Measurements from ENCODE around the gene GOLGA8Q.
"Not testable (repeated sequence)": the region's sequence is repeated elsewhere in the genome, so short reads cannot be mapped to it uniquely, and the experiment has no call there.

The GOLGA8Q gene

GRCh38 chr15:30551750-30552149 lies at the start of gene GOLGA8Q:
TSS of gene GOLGA8Q (plus strand) at chr15:30552050. CDS start at chr15:30552078, 28 bp downstream.
- not testable (repeated sequence) for DNase-seq (ENCODE audit: low read depth, low spot score)

- not testable (repeated sequence) for DNase-seq (ENCODE audit: low read depth, low spot score)
Measured at GRCh38 chr15:30502904-30503781, 48.7 kb upstream of the GOLGA8Q start.

- not testable (repeated sequence) for DNase-seq (ENCODE audit: low read depth, low spot score)
Measured at GRCh38 chr15:30504162-30504843, 47.5 kb upstream of the GOLGA8Q start.

GRCh38 chr15:30514545-30514944 lies 37.3 kb upstream of the GOLGA8Q start:
- not testable (repeated sequence) for DNase-seq (ENCODE audit: low read depth, low spot score)

- not testable (repeated sequence) for DNase-seq (ENCODE audit: low read depth, low spot score)
Measured at GRCh38 chr15:30523453-30524243, 28.2 kb upstream of the GOLGA8Q start.

GRCh38 chr15:30525912-30526311 lies 25.9 kb upstream of the GOLGA8Q start:
- not testable (repeated sequence) for DNase-seq (ENCODE audit: low read depth, low spot score)

GRCh38 chr15:30529049-30529448 lies 22.8 kb upstream of the GOLGA8Q start:
- DNase-seq (ENCODE audit: low read depth, low spot score): not testable (repeated sequence)

GRCh38 chr15:30566949-30567348 lies 15.1 kb downstream of the GOLGA8Q start:
- not testable (repeated sequence) for DNase-seq (ENCODE audit: low read depth, low spot score)

- not testable (repeated sequence) for DNase-seq (ENCODE audit: low read depth, low spot score)
Measured at GRCh38 chr15:30573012-30573491, 21.2 kb downstream of the GOLGA8Q start.

- DNase-seq (ENCODE audit: low read depth, low spot score): not testable (repeated sequence)
Measured at GRCh38 chr15:30579394-30579970, 27.6 kb downstream of the GOLGA8Q start.

- not testable (repeated sequence) for DNase-seq (ENCODE audit: low read depth, low spot score)
Measured at GRCh38 chr15:30580716-30581115, 28.9 kb downstream of the GOLGA8Q start.

- DNase-seq (ENCODE audit: low read depth, low spot score): not testable (repeated sequence)
Measured at GRCh38 chr15:30598953-30599352, 47.1 kb downstream of the GOLGA8Q start.

GRCh38 chr15:30603796-30604195 lies 51.9 kb downstream of the GOLGA8Q start, which contains the start of gene GOLGA8H:
TSS of gene GOLGA8H (plus strand) at chr15:30604028. CDS start at chr15:30604126, 98 bp downstream.
- not testable (repeated sequence) for DNase-seq (ENCODE audit: low read depth, low spot score)

Measured in activated naive CD8-positive, alpha-beta T cell treated with anti-CD3 and anti-CD28 coated beads, Interleukin-2, amount 50 U/mL, for 16 hours (primary cell).